OCI-LY7 (cell line): ENCODE measurements around the gene NFKBIE. TPM values are rescaled to one million over a fixed set of nuclear protein-coding genes. Genes with fewer than 3 reads are reported as not detected.

Experiments used
- BruUV-seq: library from RNA; stranded (reverse); fragments of 400-500 nt; replicated peaks from 2 replicates; lab custom pipeline; 2021; lab: Mats Ljungman, UMichigan
- CTCF ChIA-PET: fragments of 300-600 bp; sonication (Branson Sonifier 250); formaldehyde crosslinking; loops from one replicate; lab custom pipeline; 2022; ENCODE audit warnings: antibody characterized with exemption; ENCODE audit not compliant: unreplicated experiment; lab: Charles Lee
- POLR2A ChIA-PET: fragments of 300-600 bp; sonication (Branson Sonifier 250); formaldehyde crosslinking; loops from one replicate; lab custom pipeline; 2022; ENCODE audit warnings: antibody characterized with exemption; lab: Charles Lee
- DNase-seq: peaks from one replicate; pipeline ENCODE4 v3.0.0-alpha.2; 2015; ENCODE audit warnings: low spot score
- H2AFZ ChIP-seq: fragments of 200-600 bp; sonication (generic), shearing (Covaris generic); 2 replicates; pipeline ENCODE4 v1.6.1; 2014; ENCODE audit warnings: mild to moderate bottlenecking, antibody characterized with exemption, low read length, moderate library complexity
- H3K27ac ChIP-seq: fragments of 200-600 bp; sonication (generic); 2 replicates; pipeline ENCODE4 v1.5.1; 2014; ENCODE audit warnings: mixed run types, low read depth, mild to moderate bottlenecking, moderate library complexity, low read length, inconsistent platforms; ENCODE audit not compliant: poor library complexity, severe bottlenecking
- H3K36me3 ChIP-seq: fragments of 200-600 bp; sonication (generic); 2 replicates; pipeline ENCODE4 v1.6.1; 2014; ENCODE audit warnings: mild to moderate bottlenecking, antibody characterized with exemption, low read length, moderate library complexity, mixed read lengths; ENCODE audit not compliant: insufficient read depth
- H3K4me1 ChIP-seq: fragments of 200-600 bp; sonication (generic); 2 replicates; pipeline ENCODE4 v1.5.1; 2014; ENCODE audit warnings: mild to moderate bottlenecking, low read length; ENCODE audit not compliant: insufficient read depth, poor library complexity, severe bottlenecking
- H3K4me2 ChIP-seq: fragments of 200-600 bp; sonication (generic); 2 replicates; pipeline ENCODE4 v1.6.1; 2014; ENCODE audit warnings: mild to moderate bottlenecking, low read length
- H3K4me3 ChIP-seq: fragments of 200-600 bp; sonication (generic); 2 replicates; pipeline ENCODE4 v1.5.1; 2014; ENCODE audit warnings: mild to moderate bottlenecking, low read depth, low read length; ENCODE audit not compliant: poor library complexity, severe bottlenecking
- H3K79me2 ChIP-seq: fragments of 200-600 bp; sonication (generic); 2 replicates; pipeline ENCODE4 v1.6.1; 2016; ENCODE audit warnings: low read depth, mild to moderate bottlenecking, low read length, moderate library complexity, mixed read lengths; ENCODE audit not compliant: insufficient read depth
- H3K9me2 ChIP-seq: fragments of 200-600 bp; sonication (generic); 2 replicates; pipeline ENCODE4 v1.6.1; 2016; ENCODE audit warnings: mild to moderate bottlenecking, low read length, mixed read lengths; ENCODE audit not compliant: insufficient read depth
- H3K9me3 ChIP-seq: fragments of 200-600 bp; sonication (generic); 2 replicates; pipeline ENCODE4 v1.6.1; 2014; ENCODE audit warnings: mild to moderate bottlenecking, mixed run types, low read length, mixed read lengths
- H4K20me1 ChIP-seq: fragments of 200-600 bp; sonication (generic); 2 replicates; pipeline ENCODE4 v1.6.1; 2014; ENCODE audit warnings: mild to moderate bottlenecking, antibody characterized with exemption, low read length, moderate library complexity, mixed read lengths; ENCODE audit not compliant: insufficient read depth
- CTCF ChIP-seq: fragments of 200-600 bp; sonication (generic); conservative IDR thresholded peaks from 2 replicates; pipeline ENCODE4 v1.5.1; 2014; ENCODE audit warnings: mild to moderate bottlenecking, antibody characterized with exemption, low read length, moderate library complexity, mixed read lengths
- EZH2phosphoT487 ChIP-seq: fragments of 200-600 bp; sonication (generic); IDR thresholded peaks from 2 replicates; pipeline ENCODE4 v1.6.1; 2018; ENCODE audit warnings: low read depth, borderline replicate concordance, mild to moderate bottlenecking, mixed run types, antibody characterized with exemption, low read length, moderate library complexity, mixed read lengths
- intact Hi-C: fragments of 100-400 bp; cut with micrococcal nuclease; formaldehyde crosslinking; loops from one replicate; pipeline ENCODE4 v1.10.0; 2022; ENCODE audit not compliant: unreplicated experiment
- total RNA-seq, 2 experiments: library from RNA; depleted of rRNA in 1 of 2; stranded (reverse); fragments of >200 nt in 1 of 2; shearing (Covaris generic) in 1 of 2; gene quantifications; 2 replicates each; pipeline ENCODE4 v1.2.3, GENCODE V29; 2014 to 2022

NFKBIE gene
- total RNA-seq, 2 experiments from 2014 or later: 24.8 to 43.1 TPM

DNA sequence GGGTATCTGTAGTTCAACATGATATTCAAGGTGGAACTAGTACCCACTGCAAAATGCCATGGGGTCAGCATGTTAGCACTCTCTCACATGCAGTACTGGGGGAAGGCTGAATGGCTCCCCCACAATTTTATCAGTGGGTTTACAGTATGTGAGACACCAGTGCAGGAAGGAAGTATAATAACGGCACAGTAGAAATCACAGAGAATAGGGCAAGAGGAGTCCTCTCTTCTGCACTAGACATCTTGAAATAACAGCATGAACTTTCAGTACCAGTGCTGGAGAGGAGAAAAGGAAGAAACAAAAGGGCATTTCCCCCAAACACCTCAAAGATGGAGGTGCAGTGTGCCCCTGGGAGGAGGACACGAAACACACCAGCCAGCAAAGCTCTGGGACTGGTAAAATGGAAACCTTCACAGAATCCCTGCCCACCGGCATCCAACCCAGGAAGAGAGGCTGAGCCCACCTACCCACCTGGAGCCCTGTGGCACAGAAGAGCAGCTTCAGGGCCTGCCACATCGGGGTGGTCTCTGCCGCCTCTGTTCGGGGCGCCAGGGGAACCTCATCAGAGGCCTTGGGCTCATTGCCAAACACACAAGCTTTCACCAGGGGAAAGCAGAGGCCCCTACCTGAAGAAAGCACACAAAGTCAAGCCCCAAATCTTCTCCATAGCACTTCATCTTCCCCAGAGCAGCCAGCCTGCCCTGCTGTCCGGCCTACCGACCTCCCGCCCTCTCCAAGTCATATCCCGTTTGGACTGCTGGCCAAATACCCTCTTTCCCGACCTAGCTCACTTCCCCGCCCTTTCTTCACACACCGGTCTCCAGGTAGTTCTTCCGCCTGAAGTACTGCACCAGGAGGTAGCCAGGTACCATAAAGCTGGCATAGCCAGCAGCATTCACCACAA is 9.2 kb downstream of the NFKBIE start:
- peak; percentile 34 for DNase-seq
- CTCF ChIA-PET: interaction anchor here (0.6 to 1.2 kb wide), 5 partner anchors 12 to 1875 kb away, joined by 3 to 4 read pairs (median 4); partner anchors contain the start of gene SLC29A1
- BruUV-seq: no TSS peak
- H3K4me1 ChIP-seq: peaks cover 69% of the 10 kb centered on the region
- peak overlapping the region; percentile 64 for H3K27ac ChIP-seq
- H3K79me2 ChIP-seq: peaks cover 12% of the 10 kb centered on the region; the same call in 1 of the 2 replicates
- intact Hi-C loops: no loop called here
- H2AFZ ChIP-seq: no peak overlapping the region; the same call in 1 of the 2 replicates
- H3K36me3 ChIP-seq: peaks cover 87% of the 10 kb centered on the region
- peak overlapping the region; percentile 91 for H3K4me3 ChIP-seq
- peak overlapping the region; percentile 100 for H3K4me2 ChIP-seq
- H4K20me1 ChIP-seq: peaks cover 11% of the 10 kb centered on the region; the same call in 1 of the 2 replicates
- H3K9me2 ChIP-seq: no peaks in the 10 kb centered on the region
- POLR2A ChIA-PET: interaction anchor here (0.6 to 2.1 kb wide), 5 partner anchors 9 to 486 kb away, joined by 3 to 19 read pairs (median 4); partner anchors contain the start of genes HSP90AB1, SLC29A1 and VEGFA
- TF ChIP-seq EZH2phosphoT487: no peak
- 0 out of 2 replicates have a peak, but pooled peaks have one; percentile 9 for TF ChIP-seq CTCF
- H3K9me3 ChIP-seq: no peaks in the 10 kb centered on the region

DNA sequence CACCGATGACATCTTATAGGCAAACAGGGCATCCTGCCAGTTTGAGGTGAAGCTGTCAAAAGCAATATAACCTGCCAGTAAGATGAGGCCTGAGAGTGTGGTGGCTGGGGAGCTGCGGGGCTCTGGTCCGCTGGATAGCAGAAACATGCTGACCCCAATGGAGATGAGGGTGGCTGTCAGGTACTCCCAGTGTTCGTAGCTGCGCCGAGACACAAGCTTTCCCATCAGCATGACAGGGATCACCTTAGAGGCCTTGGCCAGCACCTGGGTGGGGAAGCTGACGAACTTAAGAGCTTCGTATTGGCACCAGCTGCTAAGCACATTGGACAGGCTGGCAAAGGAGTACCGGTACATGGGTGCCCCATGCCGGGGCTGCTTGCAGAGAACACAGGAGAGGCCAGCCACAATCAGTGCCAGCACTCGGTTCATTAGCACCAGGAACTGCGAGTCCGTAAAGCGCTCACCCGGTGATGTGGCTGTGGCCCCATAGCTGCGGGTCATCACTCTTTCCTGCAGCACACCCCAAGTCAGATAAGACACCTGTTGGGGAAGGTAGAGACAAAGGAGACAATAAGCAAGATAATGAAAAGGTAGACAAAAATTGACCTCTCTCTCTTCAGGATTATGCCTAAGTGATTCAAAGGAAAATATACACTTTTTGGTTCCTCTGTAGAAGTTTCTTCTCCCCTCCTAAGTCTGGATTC is 10.1 kb downstream of the NFKBIE start:
- Histone ChIP-seq H3K27ac (peak overlapping the region; percentile 64), H3K9me3 (no peaks in the 10 kb centered on the region), H3K4me3 (peak overlapping the region; percentile 91), H3K79me2 (peaks cover 17% of the 10 kb centered on the region), H2AFZ (no peak overlapping the region), H4K20me1 (peaks cover 19% of the 10 kb centered on the region), H3K4me2 (peak overlapping the region; percentile 100), H3K36me3 (peaks cover 87% of the 10 kb centered on the region), H3K9me2 (no peaks in the 10 kb centered on the region), H3K4me1 (peaks cover 69% of the 10 kb centered on the region)
- ChIA-PET POLR2A (interaction anchor here (1.4 to 2.1 kb wide), 2 partner anchors 8 to 13 kb away, joined by 4 to 19 read pairs; partner anchors contain the start of gene HSP90AB1), CTCF (no interaction called here)
- BruUV-seq: no TSS peak
- TF ChIP-seq CTCF: no peak
- no peak for TF ChIP-seq EZH2phosphoT487
- DNase-seq: no peak
- intact Hi-C loops: no loop called here
